Keratinocyte (primary cell): ENCODE results near the gene TMEM59L. TPM values are rescaled to one million over a fixed set of nuclear protein-coding genes. Genes with fewer than 3 reads are reported as not detected.

Experiments used
- DNase-seq: peaks from one replicate; pipeline ENCODE4 v3.0.0-alpha.2; 2011; ENCODE audit warnings: low read depth, missing footprints, low spot score
- FAIRE-seq: peaks from 2 replicates; lab custom pipeline; 2011; peaks lifted over from hg19 to GRCh38; lab: Jason Lieb, UNC
- H2AFZ ChIP-seq: 2 replicates; pipeline ENCODE4 v1.6.0; 2012; ENCODE audit warnings: low read length, control low read depth, inconsistent platforms; ENCODE audit not compliant: control insufficient read depth
- H3K27ac ChIP-seq: 2 replicates; pipeline ENCODE4 v1.5.1; 2011; ENCODE audit warnings: low read length; ENCODE audit not compliant: control insufficient read depth, insufficient read depth
- H3K27me3 ChIP-seq: 3 replicates; pipeline ENCODE4 v1.6.0; 2011; ENCODE audit warnings: low read length; ENCODE audit not compliant: control insufficient read depth, insufficient read depth; ENCODE audit errors: extremely low read depth
- H3K36me3 ChIP-seq, 2 experiments: 2 replicates in 1 of 2; 3 replicates in 1 of 2; pipeline ENCODE4 v1.5.1; 2011; ENCODE audit warnings: low read length in 2 of 2, mild to moderate bottlenecking in 1 of 2; ENCODE audit not compliant: control insufficient read depth in 2 of 2, insufficient read depth in 2 of 2; ENCODE audit errors: extremely low read depth in 1 of 2
- H3K4me1 ChIP-seq: 3 replicates; pipeline ENCODE4 v1.5.1; 2011; ENCODE audit warnings: low read length; ENCODE audit not compliant: control insufficient read depth, insufficient read depth; ENCODE audit errors: extremely low read depth
- H3K4me2 ChIP-seq: 3 replicates; pipeline ENCODE4 v1.6.0; 2011; ENCODE audit warnings: low read depth, low read length; ENCODE audit not compliant: control insufficient read depth, insufficient read depth; ENCODE audit errors: extremely low read depth
- H3K4me3 ChIP-seq, 3 experiments: fragments of 200-600 bp in 1 of 3; sonication (generic) in 1 of 3; 2 replicates in 2 of 3; 3 replicates in 1 of 3; pipeline ENCODE4 v1.5.1; 2011 to 2016; ENCODE audit warnings: low read length in 3 of 3, mild to moderate bottlenecking in 3 of 3, control low read depth in 2 of 3, inconsistent platforms in 1 of 3, low read depth in 1 of 3, mixed read lengths in 1 of 3, mixed run types in 1 of 3, moderate library complexity in 1 of 3; ENCODE audit not compliant: control insufficient read depth in 2 of 3, insufficient read depth in 2 of 3; ENCODE audit errors: extremely low read depth in 1 of 3
- H3K79me2 ChIP-seq: 2 replicates; pipeline ENCODE4 v1.6.0; 2012; ENCODE audit warnings: low read length; ENCODE audit not compliant: control insufficient read depth, insufficient read depth
- H3K9ac ChIP-seq: 3 replicates; pipeline ENCODE4 v1.6.0; 2011; ENCODE audit warnings: low read length; ENCODE audit not compliant: control insufficient read depth, insufficient read depth; ENCODE audit errors: extremely low read depth
- H3K9me1 ChIP-seq: 3 replicates; pipeline ENCODE4 v1.6.0; 2011; ENCODE audit warnings: low read length; ENCODE audit not compliant: control insufficient read depth, insufficient read depth; ENCODE audit errors: extremely low read depth
- H3K9me3 ChIP-seq: 2 replicates; pipeline ENCODE4 v1.5.1; 2012; ENCODE audit warnings: low read depth, low read length; ENCODE audit not compliant: control insufficient read depth
- H4K20me1 ChIP-seq: 3 replicates; pipeline ENCODE4 v1.6.0; 2011; ENCODE audit warnings: low read length; ENCODE audit not compliant: control insufficient read depth, insufficient read depth; ENCODE audit errors: extremely low read depth
- EZH2 ChIP-seq: IDR thresholded peaks from one replicate; pipeline ENCODE4 v1.6.1; 2012; ENCODE audit warnings: inconsistent platforms, mild to moderate bottlenecking, low read length, moderate library complexity
- dilution Hi-C: fragments of 300-500 bp; cut with MboI; formaldehyde crosslinking; loops from one replicate; pipeline ENCODE4 v1.7.0; 2020; ENCODE audit warnings: low sequenced_read_pairs; ENCODE audit not compliant: extremely low pct_ligation_motif_present
- polyA plus RNA-seq, 5 experiments: library from polyadenylated mRNA; depleted of rRNA in 3 of 5; stranded (reverse) in 3 of 5; stranded (forward) in 1 of 5; unstranded in 1 of 5; fragments of >200 nt; gene quantifications; 1 replicate in 1 of 5; 2 replicates in 3 of 5; 3 replicates in 1 of 5; pipeline versions ENCODE4 v1.2.1 to v1.2.3, GENCODE V29; 2011 to 2012; ENCODE audit warnings: missing spikeins in 2 of 5, low read depth in 1 of 5, low replicate concordance in 1 of 5
- TF ChIP-seq, protein P1 (sequence below), 3 experiments: IDR thresholded peaks in 1 of 3; conservative IDR thresholded peaks in 1 of 3; optimal IDR thresholded peaks in 1 of 3; 2 replicates in 2 of 3; 3 replicates in 1 of 3; pipeline versions ENCODE3 to v1.5.1; 2011; ENCODE audit warnings: low read length in 3 of 3, mild to moderate bottlenecking in 3 of 3, moderate library complexity in 2 of 3, control low read depth in 1 of 3, inconsistent platforms in 1 of 3; ENCODE audit not compliant: insufficient read depth in 2 of 3; ENCODE audit errors: extremely low read depth in 1 of 3

TMEM59L gene
- polyA plus RNA-seq, 1 donor (not counting 4 experiments of a cell fraction or from before 2014, with no cell fraction given) = not detected

DNA sequence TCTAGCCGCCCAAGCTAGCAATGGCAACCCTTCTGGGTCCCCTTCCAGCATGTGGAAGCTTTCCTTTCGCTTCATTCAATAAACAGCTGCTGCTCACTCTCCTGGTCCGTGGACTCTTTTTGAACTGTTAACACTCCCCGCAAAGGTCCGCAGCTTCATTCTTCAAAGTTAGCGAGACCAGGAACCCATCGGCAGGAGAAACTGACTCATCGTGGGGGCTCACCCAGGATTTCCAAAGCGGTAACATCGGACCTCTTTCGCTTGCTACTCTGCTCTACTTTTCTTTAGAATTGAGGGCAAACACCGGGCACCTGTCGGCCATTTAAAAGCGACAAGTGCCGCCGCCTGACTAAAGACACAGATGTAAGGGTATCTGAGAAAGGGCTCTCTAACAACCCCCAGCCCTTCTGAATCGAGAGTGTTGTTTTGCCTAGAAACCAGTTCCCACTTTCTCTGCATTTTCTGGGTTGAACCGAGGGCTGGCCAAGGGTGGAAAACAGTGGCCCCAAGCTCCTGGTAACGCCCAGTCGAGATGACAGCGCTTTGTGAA is 35.2 kb upstream of the TMEM59L start:
- DNase-seq = no peak
- no peak for TF ChIP-seq EZH2
- TF ChIP-seq, protein P1, sequence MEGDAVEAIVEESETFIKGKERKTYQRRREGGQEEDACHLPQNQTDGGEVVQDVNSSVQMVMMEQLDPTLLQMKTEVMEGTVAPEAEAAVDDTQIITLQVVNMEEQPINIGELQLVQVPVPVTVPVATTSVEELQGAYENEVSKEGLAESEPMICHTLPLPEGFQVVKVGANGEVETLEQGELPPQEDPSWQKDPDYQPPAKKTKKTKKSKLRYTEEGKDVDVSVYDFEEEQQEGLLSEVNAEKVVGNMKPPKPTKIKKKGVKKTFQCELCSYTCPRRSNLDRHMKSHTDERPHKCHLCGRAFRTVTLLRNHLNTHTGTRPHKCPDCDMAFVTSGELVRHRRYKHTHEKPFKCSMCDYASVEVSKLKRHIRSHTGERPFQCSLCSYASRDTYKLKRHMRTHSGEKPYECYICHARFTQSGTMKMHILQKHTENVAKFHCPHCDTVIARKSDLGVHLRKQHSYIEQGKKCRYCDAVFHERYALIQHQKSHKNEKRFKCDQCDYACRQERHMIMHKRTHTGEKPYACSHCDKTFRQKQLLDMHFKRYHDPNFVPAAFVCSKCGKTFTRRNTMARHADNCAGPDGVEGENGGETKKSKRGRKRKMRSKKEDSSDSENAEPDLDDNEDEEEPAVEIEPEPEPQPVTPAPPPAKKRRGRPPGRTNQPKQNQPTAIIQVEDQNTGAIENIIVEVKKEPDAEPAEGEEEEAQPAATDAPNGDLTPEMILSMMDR (optimal IDR thresholded peaks at IDR 0.05 in 1 of 3, IDR thresholded peaks at IDR 0.05 in 1 of 3, conservative IDR thresholded peaks at IDR 0.05 in 1 of 3; ENCODE audit: extremely low read depth in 1 of 3, insufficient read depth in 2 of 3, low read length in 3 of 3) = no peak
- Histone ChIP-seq H3K9me3 (no peaks in the 10 kb centered on the region), H3K4me3 (no peak overlapping the region), H3K9ac (no peak overlapping the region), H3K79me2 (peaks cover 29% of the 10 kb centered on the region), H4K20me1 (peaks cover 13% of the 10 kb centered on the region), H3K4me2 (no peak overlapping the region), H3K27ac (no peak overlapping the region), H2AFZ (no peak overlapping the region), H3K4me1 (peaks cover 11% of the 10 kb centered on the region), H3K36me3 (peaks cover 30 to 39% of the 10 kb centered on the region in 2 experiments), H3K9me1 (peaks cover 3% of the 10 kb centered on the region), H3K27me3 (no peaks in the 10 kb centered on the region)
- no peak for FAIRE-seq
- dilution Hi-C loops = no loop called here

GRCh38 chr19:18580311-18580710 is 32.4 kb upstream of the TMEM59L start:
- no peak for DNase-seq
- dilution Hi-C loops = no loop called here
- TF ChIP-seq EZH2 = no peak
- TF ChIP-seq, protein P1 (optimal IDR thresholded peaks at IDR 0.05 in 1 of 3, IDR thresholded peaks at IDR 0.05 in 1 of 3, conservative IDR thresholded peaks at IDR 0.05 in 1 of 3; ENCODE audit: extremely low read depth in 1 of 3, insufficient read depth in 2 of 3, low read length in 3 of 3) = no peak
- no peak for FAIRE-seq
- Histone ChIP-seq H3K4me2 (no peak overlapping the region), H3K27me3 (no peaks in the 10 kb centered on the region), H3K27ac (no peak overlapping the region), H3K79me2 (peaks cover 4% of the 10 kb centered on the region), H4K20me1 (no peaks in the 10 kb centered on the region), H3K4me3 (no peak overlapping the region), H3K9ac (no peak overlapping the region), H2AFZ (no peak overlapping the region), H3K9me3 (no peaks in the 10 kb centered on the region), H3K9me1 (no peaks in the 10 kb centered on the region), H3K36me3 (peaks cover 15 to 17% of the 10 kb centered on the region in 2 experiments), H3K4me1 (no peaks in the 10 kb centered on the region)
